GM19468 (cell line): ENCODE measurements around the gene ARRB2.
"Not testable (repeated sequence)": the region's sequence is repeated elsewhere in the genome, so short reads cannot be mapped to it uniquely, and the experiment has no call there.

ENCODE experiments used
- ATAC-seq: cut with Tn5 transposase; IDR thresholded peaks from one replicate; pipeline ENCODE4 v1.9.1; 2021; ENCODE audit warnings: mild to moderate bottlenecking, moderate library complexity, moderate number of reproducible peaks; ENCODE audit not compliant: unreplicated experiment; ENCODE audit errors: extremely low read depth

ARRB2 gene

DNA sequence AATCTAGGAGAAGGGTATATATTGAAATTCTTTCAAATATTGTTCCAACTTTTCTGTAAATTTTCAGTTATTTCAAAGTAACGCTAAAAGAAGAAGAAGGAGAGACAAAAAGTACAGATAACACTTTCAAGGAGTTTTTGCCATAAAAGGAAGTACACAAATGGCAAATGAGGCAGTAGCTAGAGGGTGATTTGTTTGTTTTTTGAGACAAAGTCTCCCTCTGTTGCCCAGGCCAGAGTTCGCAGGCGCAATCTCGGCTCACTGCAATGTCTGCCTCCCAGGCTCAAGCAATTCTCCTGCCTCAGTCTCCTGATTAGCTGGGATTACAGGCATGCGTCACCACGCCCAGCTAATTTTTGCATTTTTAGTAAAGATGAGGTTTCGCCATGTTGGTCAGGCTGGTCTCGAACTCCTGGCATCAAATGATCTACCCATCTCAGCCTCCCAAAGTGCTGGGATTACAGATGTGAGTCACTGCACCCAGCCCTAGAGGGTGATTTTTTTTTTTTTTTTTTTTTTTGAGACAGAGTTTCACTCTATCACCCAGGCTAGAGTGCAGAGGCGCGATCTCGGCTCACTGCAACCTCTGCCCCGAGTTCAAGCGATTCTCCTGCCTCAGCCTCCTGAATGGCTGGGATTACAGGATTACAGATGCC lies 10.9 kb upstream of the ARRB2 start:
- not testable (repeated sequence) for ATAC-seq

DNA sequence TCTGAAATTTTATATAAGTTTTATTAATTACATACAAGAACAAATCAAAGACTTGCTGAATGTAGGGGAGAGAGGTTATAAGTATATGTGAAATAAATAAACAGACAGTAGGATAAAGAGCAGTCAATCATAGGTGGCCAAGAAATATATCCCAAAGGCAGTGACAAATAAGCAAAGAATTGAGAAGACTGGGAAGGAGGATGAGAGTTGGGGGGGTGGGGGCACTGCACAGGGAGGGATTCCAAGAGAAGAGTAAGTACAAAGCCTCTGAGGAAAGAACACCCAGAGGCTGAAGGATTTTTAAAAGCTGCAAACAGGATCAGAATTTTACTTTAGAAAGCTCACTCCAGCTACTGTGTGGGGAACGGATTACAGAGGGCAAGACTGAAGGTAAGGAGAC lies 9.3 kb upstream of the ARRB2 start:
- no peak for ATAC-seq

DNA sequence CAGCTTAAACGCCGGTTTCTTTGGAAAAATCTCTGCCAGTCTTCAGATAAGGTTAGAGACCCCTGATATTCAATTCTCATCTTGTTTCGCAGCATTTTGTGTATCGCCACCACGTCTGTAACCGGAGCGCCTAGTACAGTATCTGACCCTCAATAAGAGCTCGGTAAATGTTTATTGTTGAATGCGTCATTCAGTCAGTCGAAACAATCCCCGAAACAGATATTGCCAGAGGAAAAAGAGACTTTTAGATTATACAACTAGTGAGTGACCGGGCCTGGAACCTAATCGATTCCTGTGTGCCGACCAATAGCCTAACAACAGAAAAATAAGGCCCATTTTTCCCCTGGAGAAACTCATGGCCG lies 7.1 kb upstream of the ARRB2 start:
- ATAC-seq: no peak

DNA sequence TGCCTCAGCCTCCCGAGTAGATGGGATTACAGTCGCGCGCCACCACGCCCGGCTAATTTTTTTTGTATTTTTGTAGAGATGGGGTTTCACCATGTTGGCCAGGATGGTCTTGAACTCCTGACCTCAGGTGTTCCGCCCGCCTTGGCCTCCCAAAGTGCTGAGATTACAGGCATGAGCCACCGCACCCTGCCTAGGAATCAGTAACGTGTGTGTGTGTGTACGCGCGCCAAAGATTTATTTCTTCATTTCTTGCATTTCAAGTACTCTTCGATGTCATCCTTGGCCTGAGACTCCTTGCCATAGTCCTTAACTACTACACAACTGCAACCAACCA lies 5.9 kb upstream of the ARRB2 start:
- ATAC-seq: not testable (repeated sequence)

DNA sequence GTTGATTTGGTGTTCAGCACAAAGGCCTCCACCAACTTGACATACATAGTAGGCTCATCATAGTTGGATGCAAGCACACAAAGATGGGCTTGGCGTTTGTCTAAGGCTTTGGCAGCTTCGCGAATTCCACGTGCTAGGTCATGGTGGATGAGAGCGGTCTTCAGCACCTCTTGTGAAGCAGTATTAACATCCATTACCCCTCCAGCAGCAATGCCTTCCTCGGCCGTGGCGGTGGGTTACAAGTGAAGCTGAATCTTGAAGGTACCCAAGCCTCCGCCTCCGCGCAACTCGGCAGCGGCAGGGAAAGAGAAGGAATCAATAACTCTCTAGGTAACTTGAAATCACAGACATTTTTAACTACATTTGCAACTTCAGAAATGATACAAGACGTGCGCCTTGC lies 5.4 kb upstream of the ARRB2 start:
- ATAC-seq: no peak

DNA sequence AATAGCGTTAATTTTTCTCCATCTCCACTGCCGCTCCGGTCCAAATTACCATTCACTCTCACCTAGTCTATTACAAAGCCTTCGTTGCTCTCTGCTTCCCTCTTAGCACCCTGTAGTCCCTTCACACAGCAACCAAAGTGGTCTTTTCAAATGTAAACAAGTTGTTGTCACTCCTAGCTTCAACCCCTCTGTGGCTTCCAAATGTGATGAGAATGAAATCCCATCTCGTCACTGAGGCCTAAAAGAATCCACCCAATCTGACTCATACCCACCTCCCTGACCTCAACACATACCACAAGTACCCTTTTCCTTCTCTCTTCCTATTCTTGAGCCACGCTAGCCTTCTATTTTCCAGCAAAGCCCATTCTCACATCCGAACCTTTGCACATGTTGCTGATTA lies 4.3 kb upstream of the ARRB2 start:
- no peak for ATAC-seq

DNA sequence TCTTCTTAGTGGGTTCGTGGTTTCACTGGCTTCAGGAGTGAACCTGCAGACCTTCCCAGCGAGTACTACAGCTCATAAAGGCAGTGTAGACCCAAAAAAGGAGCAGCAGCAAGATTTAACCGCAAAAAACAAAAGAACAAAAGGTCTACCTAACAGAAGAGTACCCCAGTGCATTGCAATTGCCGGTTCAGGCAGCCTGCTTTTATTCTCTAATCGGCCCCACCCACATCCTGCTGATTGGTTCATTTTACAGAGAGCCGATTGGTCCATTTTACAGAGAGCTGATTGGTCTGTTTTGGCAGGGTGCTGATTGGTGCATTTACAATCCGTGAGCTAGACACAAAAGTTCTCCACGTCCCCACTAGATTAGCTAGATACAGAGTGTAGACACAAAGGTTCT lies 2.0 kb upstream of the ARRB2 start:
- ATAC-seq: no peak

DNA sequence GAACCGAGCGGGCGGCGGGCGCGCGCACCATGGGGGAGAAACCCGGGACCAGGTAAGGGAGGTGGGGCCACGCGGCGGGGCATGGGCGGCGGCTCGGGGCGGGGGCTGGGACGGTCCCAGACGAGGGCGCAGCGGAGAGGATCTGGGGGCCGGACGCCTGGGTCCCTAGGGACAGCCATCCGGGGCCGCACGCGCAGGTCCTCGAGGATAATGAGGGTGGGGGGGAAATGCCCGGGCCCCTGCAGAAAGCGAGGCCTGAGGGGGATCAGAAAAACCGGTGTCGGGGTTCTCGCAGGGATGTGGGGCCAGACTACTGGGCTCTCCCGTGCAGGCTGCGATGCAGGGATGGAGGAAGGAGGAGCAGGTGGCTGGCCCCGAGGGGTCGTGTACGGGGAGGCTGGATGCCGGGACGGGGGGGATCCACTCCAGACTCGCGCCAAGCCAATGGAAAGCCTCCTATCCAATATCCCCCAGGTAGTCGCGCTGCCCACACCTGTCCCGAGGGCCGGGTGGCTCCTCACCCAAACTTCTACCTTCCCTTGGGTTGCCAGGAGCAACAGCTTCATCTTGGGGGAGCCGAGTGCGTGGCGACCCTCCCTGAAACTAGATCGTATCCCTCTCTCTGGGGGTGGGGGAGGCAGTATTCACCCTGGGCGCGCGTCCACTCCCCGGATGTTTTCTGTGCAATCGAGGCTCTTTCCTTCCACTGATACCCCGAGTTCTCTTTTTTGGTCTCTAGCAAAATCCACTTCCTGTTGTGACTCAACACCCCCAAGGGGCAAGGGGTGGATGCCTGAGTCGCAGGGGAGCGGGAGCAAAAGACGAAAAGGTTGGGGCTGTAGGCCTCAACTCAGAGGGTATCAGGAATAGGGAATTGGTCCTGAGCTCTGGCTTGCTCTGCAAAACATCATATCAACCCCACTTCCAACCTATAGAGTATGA lies 532 bp downstream of the ARRB2 start:
- ATAC-seq: no peak

DNA sequence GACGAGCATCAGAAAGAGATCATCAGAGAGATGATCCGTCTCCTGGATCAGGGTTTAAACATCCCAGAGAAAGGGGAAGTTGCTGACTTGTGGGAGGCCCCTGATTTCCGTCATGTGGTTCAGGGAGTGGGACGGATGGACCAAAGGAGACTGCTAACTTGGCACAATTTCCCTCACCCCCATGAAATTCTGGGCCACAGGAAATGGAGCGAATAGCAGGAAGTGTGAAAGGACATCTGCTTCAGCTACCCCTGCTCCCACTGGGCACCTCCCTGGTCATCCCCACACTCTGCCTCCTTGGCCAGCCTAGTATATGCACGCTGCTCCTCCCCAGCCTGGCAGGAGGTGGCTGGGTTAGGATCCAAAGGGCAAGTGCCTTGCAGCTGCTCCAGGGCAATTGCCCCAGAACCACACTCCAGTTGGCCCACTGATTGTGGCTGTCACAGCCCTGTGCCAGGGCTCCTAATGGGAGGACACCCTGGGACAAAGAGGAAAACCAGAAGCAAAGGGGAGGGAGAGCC lies 1.3 kb downstream of the ARRB2 start:
- no peak for ATAC-seq

DNA sequence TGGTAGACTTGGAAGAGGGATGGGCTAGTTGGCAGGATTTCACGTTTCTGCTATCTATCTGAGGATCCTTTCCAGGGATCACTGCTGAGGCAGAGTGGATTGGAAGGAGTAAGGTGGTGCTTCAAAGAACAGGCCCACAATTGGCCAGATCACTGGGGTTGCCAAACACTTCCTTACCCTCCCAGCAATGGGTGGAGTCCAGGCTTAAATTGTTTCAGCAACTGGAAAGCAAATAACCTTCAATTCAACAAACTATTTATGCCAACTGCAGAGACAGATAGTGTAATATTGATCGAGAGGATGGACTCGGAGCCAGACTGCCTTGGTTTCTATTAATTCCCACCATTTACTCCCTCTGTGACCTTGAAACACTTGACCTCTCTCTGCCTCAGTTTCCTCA lies 2.1 kb downstream of the ARRB2 start:
- no peak for ATAC-seq

DNA sequence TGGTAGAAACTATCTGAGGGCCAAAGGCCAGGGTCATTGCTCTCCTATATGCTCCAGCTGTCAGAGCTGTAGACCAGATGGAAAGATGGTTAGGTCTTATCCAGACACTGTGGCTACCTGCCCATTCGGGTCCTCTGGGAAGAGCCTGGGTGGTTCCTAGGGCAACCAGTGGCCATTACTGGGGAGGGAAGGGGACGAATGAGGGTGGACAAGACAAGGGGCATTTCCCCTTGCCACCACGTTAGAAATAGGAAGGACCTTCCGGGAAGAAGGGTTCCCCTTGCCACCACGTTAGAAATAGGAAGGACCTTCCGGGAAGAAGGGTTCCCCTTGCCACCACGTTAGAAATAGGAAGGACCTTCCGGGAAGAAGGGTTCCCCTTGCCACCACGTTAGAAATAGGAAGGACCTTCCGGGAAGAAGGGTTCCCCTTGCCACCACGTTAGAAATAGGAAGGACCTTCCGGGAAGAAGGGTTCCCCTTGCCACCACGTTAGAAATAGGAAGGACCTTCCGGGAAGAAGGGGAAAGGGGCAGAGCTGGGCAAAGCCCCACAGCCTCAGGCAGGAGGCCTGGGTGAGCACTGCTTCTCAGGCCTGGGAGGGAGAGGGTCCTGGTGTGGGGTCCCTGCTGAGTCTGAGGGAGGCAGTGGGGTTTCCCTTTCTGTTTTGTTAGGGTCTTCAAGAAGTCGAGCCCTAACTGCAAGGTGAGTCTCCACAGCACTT lies 4.1 kb downstream of the ARRB2 start:
- ATAC-seq: not testable (repeated sequence)

DNA sequence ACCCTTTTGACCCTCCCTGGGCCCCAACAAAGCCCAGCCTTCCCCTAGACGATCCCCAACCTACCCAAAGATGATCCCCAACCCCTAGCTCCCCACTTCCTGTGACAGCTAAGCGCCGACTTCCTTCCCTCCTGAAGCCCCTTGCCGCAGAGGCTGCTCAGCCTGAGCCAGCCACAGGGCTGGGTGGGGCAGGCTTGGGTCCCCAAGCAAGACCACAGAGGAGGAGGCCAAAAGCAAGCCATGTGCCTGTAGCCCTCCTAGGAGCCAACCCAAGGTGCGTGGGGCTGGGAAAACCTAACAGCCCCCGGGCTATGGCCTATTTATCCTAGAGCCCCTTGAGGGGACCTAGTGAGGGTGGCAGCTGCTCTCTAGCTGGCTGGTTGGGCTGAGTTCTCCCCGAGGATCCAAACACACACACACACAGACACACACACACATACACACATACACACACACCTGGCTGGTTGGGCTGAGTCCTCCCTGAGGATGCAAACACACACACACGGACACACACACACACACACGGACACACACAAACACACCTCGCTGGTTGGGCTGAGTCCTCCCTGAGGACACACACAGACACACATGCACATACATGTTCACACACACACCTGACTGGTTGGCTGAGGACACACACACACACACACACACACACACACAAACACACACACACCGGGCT lies 4.8 kb downstream of the ARRB2 start:
- no peak for ATAC-seq

DNA sequence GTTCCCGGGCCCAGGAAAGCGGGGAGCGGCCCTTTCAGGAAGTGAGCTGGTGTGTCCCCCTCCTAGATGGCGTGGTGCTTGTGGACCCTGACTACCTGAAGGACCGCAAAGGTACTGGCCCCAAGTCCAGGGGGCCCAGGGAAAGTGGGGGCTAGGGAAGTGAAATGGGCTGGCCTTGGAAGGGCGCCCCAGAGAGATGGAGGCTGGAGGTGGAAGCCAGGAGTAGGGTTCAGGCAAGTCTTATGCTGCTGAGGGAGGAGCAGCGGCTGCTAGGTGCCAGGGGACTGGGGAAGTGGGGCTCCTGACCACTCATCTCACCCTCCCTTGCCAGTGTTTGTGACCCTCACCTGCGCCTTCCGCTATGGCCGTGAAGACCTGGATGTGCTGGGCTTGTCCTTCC lies 5.6 kb downstream of the ARRB2 start:
- ATAC-seq: no peak

DNA sequence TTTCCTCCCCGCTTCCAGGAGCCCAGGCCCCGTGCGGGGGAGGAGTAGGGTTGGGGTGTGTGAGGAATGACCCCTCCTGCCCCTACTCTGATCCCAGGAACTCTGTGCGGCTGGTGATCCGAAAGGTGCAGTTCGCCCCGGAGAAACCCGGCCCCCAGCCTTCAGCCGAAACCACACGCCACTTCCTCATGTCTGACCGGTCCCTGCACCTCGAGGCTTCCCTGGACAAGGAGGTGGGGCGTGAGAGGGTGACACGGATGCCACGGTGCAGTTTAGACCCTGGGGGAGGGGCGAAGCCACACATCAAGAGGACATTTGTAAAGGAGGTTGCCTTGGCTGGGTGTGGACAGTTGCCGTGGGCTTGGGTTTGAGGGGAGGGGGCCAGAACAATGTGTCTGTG lies 7.4 kb downstream of the ARRB2 start:
- no peak for ATAC-seq

DNA sequence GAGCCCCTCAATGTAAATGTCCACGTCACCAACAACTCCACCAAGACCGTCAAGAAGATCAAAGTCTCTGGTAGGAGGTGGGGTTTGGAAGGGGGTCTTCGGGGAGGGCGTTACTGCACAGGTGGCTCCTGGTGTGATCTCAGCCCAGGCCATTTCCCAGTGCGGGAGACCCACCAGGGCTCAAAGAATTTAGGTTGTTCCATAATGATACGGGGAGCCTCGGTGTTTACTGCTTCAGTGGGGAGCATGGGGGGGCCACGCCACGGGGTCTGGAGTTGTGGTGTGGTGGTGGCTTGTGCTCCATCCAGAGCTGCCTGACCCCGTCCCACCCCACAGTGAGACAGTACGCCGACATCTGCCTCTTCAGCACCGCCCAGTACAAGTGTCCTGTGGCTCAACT lies 7.8 kb downstream of the ARRB2 start:
- ATAC-seq: no peak

DNA sequence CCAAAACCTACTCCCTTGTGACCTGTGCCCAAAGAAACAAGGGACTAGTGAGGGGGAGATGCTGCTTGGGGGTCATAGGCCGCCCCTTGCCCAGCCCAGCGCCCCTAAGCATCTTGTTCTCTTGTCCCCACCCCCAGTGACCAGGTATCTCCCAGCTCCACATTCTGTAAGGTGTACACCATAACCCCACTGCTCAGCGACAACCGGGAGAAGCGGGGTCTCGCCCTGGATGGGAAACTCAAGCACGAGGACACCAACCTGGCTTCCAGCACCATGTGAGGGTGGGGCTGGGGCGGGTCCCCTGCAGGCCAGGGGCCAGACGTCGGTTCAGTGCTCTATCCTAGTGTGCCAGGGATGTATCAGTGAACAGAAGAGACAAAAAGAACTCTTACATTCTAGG lies 8.7 kb downstream of the ARRB2 start:
- ATAC-seq: no peak

DNA sequence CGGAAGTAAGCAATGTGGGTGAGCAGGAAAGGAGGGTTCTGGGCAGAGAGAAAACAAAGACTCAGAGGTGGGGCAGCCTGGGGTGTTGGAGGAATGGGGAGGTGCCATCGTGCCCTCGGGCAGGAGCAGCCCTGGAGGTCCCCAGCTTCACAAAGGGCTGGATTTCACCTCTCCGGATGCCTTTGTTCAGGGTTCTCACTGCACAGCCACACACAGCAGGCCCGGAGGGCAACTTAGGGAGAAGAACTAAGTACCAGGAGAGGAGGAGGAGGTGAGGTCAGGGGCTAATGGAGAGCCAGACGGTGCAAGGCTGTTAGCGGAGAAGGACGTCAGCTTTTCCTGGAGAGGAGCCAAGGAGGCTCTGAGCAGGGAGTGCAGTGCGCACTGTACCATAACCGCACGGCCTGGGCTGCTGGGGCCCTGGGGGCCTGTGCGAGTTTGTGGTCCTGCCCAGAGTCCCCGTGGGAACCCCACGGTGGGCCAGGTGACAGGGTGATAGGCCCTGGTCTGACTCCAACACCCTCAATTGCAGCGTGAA lies 9.3 kb downstream of the ARRB2 start:
- ATAC-seq: no peak

DNA sequence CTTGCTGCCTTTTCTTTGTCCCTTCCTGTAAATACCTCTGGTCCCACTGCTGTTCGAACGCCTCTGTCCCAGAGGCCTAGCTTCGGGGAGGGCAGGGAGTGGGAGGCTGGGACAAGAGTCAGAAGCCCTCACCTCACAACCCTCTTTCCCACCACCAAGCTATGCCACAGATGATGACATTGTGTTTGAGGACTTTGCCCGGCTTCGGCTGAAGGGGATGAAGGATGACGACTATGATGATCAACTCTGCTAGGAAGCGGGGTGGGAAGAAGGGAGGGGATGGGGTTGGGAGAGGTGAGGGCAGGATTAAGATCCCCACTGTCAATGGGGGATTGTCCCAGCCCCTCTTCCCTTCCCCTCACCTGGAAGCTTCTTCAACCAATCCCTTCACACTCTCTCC lies 10.4 kb downstream of the ARRB2 start:
- ATAC-seq: no peak

DNA sequence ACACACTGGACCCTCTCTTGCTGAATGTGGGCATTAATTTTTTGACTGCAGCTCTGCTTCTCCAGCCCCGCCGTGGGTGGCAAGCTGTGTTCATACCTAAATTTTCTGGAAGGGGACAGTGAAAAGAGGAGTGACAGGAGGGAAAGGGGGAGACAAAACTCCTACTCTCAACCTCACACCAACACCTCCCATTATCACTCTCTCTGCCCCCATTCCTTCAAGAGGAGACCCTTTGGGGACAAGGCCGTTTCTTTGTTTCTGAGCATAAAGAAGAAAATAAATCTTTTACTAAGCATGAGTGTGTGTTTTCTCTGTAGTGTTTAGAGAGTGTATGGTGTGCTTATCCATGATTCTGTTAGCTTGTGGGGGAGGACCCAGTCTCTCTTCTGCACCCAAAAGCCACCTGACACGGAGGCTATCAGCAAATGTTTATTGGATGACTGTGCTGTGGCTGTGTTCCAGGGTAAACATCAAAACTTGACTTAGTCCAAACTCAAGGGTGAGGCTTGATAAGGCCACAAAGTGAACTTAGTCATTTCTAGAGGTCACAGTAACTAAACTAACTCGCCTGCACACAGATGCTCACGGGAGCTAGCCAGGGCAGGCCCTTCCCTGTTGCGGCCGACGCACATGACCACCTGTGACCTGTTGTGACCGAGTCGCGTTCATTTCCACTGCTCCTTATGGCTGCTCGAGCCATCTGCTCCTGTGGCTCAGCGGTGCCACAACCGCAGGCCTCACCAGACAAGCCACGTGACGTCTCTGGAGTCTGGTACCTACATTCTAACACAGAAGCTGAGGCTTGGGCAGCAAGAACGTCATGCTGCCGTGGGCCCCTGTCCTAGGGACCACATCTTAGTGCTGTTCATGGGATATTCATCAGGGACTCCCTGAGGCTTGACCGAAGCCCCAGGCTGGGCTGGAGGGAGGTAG lies 11.0 kb downstream of the ARRB2 start:
- no peak for ATAC-seq
